GM12874 (cell line): ENCODE results near the gene CNTN5.

Experiments used
- CTCF ChIP-seq: IDR thresholded peaks from 2 replicates; pipeline ENCODE4 v1.5.1; 2011; ENCODE audit warnings: low read depth, mild to moderate bottlenecking, control low read depth, low read length, moderate library complexity; ENCODE audit not compliant: insufficient read depth

The CNTN5 gene

DNA sequence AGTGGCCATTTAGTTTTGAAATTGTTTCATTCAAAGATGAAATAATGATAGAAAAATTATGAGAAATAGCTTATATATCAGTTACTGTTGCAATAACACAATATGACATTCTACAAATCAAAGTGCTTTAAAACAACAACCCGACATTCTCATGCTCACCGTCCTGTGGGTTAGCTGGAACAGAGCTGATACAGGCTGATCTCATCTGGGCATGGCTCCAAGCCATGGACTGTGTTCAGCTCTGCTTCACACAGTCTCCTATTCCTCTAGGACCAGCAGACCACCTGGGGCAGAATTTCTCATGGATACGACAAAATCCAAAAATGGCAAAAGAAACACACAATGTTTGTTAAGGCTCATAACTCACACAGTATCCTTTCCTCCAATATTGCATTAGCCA is 178.6 kb downstream of the CNTN5 start:
- TF ChIP-seq CTCF: no peak

- TF ChIP-seq CTCF: no peak
Observed at GRCh38 chr11:99200720-99201119, 180.0 kb downstream of the CNTN5 start.

- no peak for TF ChIP-seq CTCF
Observed at GRCh38 chr11:99208813-99209212, 188.1 kb downstream of the CNTN5 start.

- TF ChIP-seq CTCF: no peak
Observed at GRCh38 chr11:99229544-99229943, 208.8 kb downstream of the CNTN5 start.

GRCh38 chr11:99234534-99234933 is 213.8 kb downstream of the CNTN5 start:
- no peak for TF ChIP-seq CTCF

DNA sequence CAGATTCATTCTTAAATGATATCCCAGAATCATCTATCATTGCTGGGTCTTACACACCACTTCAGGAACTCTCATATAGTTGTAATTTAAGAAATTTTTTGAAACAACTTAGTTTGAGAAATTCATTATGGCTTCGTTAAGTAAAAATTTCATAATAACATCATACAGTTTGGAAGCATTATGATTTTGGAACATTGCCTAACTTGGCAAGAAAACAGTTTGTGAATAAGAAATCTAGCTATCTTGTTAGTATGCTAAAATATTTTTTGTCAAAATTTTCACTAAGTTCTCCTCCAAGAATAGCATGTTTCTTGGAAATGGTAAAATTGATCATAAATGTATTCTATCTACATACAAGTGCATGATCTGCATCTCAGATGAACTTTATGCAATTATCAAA is 217.7 kb downstream of the CNTN5 start:
- TF ChIP-seq CTCF: no peak

GRCh38 chr11:99240192-99241030 is 219.7 kb downstream of the CNTN5 start:
- TF ChIP-seq CTCF: no peak
